Hepatocyte (in vitro differentiated cells): ENCODE results near the gene RFXAP. TPM values are rescaled to one million over a fixed set of nuclear protein-coding genes. Genes with fewer than 3 reads are reported as not detected.
A peak's percentile ranks its signal among the peaks of the same experiment; 100 is the strongest.

Source experiments
- DNase-seq: peaks from one replicate; pipeline ENCODE4 v3.0.0-alpha.2; 2016; ENCODE audit warnings: low spot score
- H2AFZ ChIP-seq: fragments of 200-600 bp; sonication (generic); 2 replicates; pipeline ENCODE4 v1.6.0; 2016; ENCODE audit warnings: antibody characterized with exemption, mild to moderate bottlenecking
- H3K27ac ChIP-seq: fragments of 200-600 bp; sonication (generic); 2 replicates; pipeline ENCODE4 v1.5.1; 2016; ENCODE audit warnings: mild to moderate bottlenecking
- H3K27me3 ChIP-seq: fragments of 200-600 bp; sonication (generic); 2 replicates; pipeline ENCODE4 v1.6.1; 2016
- H3K36me3 ChIP-seq: fragments of 200-600 bp; sonication (generic); replicated peaks from 2 replicates; pipeline ENCODE4 v1.5.1; 2016; ENCODE audit warnings: low read depth; ENCODE audit not compliant: insufficient read depth
- H3K4me1 ChIP-seq: fragments of 200-600 bp; sonication (generic); 2 replicates; pipeline ENCODE4 v1.5.1; 2016; ENCODE audit warnings: mild to moderate bottlenecking, moderate library complexity; ENCODE audit not compliant: insufficient read depth
- H3K4me2 ChIP-seq: fragments of 200-600 bp; sonication (generic); 2 replicates; pipeline ENCODE4 v1.6.0; 2016
- H3K4me3 ChIP-seq: fragments of 200-600 bp; sonication (generic); 2 replicates; pipeline ENCODE4 v1.5.1; 2016; ENCODE audit warnings: mild to moderate bottlenecking
- H3K79me2 ChIP-seq: fragments of 200-600 bp; sonication (generic); 2 replicates; pipeline ENCODE4 v1.6.0; 2017; ENCODE audit warnings: mild to moderate bottlenecking
- H3K9me2 ChIP-seq: fragments of 200-600 bp; sonication (generic); replicated peaks from 2 replicates; pipeline ENCODE4 v1.6.0; 2017; ENCODE audit warnings: mild to moderate bottlenecking; ENCODE audit not compliant: insufficient read depth
- H3K9me3 ChIP-seq: fragments of 200-600 bp; sonication (generic); 2 replicates; pipeline ENCODE4 v1.5.1; 2016; ENCODE audit warnings: low read depth, mild to moderate bottlenecking
- H4K20me1 ChIP-seq: fragments of 200-600 bp; sonication (generic); 2 replicates; pipeline ENCODE4 v1.6.0; 2016; ENCODE audit warnings: mild to moderate bottlenecking; ENCODE audit not compliant: insufficient read depth, poor library complexity, severe bottlenecking
- EZH2 ChIP-seq: fragments of 200-600 bp; sonication (generic); IDR thresholded peaks from 2 replicates; pipeline ENCODE4 v1.6.1; 2016; ENCODE audit warnings: antibody characterized with exemption, mild to moderate bottlenecking, borderline replicate concordance
- EZH2phosphoT487 ChIP-seq: fragments of 200-600 bp; sonication (generic); IDR thresholded peaks from one replicate; pipeline ENCODE4 v1.6.1; 2018; ENCODE audit warnings: antibody characterized with exemption, mild to moderate bottlenecking, low read depth, moderate library complexity; ENCODE audit not compliant: unreplicated experiment, severe bottlenecking
- WGBS: methylation state at CpG from one replicate; pipeline ENCODE4 v1.1.6; 2016; ENCODE audit warnings: low lambda C conversion rate; ENCODE audit errors: missing lambda C conversion rate; 5-methylcytosine and 5-hydroxymethylcytosine counted together
- polyA plus RNA-seq: library from polyadenylated mRNA; unstranded; fragments of >200 nt; fragmentation: Nextera tagmentation; extraction: Ambion mirVana; gene quantifications from 2 replicates; pipeline ENCODE4 v1.2.1, GENCODE V29; 2016
- total RNA-seq: library from RNA; depleted of rRNA; stranded (reverse); fragments of >200 nt; gene quantifications from 2 replicates; pipeline ENCODE4 v1.2.3, GENCODE V29; 2014
- TF ChIP-seq, protein P1 (sequence below): fragments of 200-600 bp; sonication (generic); IDR thresholded peaks from 2 replicates; pipeline ENCODE4 v1.5.1; 2016; ENCODE audit warnings: antibody characterized with exemption, mild to moderate bottlenecking; ENCODE audit not compliant: poor library complexity

The RFXAP gene
- total and polyA plus RNA-seq, 2 experiments from 2014 or later = 2.9 to 5.8 TPM

- H2AFZ ChIP-seq = no peak overlapping the region
- WGBS = 38% methylated on average over 3 of the region's 3 CpGs
Observed at GRCh38 chr13:36858290-36858689, 39.3 kb downstream of the RFXAP start.

DNA sequence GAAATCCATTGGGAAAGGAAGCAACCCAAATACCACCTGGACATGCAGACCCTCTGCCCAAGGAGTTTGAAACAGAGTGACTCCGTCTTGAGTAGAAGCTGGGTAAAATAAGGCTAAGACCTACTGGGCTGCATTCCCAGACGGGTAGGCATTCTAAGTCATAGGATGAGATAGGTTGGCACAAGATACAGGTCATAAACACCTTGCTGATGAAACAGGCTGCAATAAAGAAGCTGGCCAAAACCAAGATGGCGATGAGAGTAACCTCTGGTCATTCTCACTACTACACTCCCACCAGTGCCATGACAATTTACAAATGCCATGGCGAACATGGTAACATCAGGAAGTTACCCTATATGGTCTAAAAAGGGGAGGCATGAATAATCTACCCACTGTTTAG, 40.2 kb downstream of the RFXAP start:
- Histone ChIP-seq H3K4me2 (no peak overlapping the region), H3K79me2 (no peaks in the 10 kb centered on the region), H3K4me1 (no peaks in the 10 kb centered on the region), H4K20me1 (no peaks in the 10 kb centered on the region), H2AFZ (no peak overlapping the region), H3K9me3 (no peaks in the 10 kb centered on the region), H3K27me3 (no peaks in the 10 kb centered on the region), H3K36me3 (no peaks in the 10 kb centered on the region), H3K27ac (no peak overlapping the region), H3K4me3 (no peak overlapping the region), H3K9me2 (no peaks in the 10 kb centered on the region)
- no peak for TF ChIP-seq EZH2
- TF ChIP-seq, protein P1, sequence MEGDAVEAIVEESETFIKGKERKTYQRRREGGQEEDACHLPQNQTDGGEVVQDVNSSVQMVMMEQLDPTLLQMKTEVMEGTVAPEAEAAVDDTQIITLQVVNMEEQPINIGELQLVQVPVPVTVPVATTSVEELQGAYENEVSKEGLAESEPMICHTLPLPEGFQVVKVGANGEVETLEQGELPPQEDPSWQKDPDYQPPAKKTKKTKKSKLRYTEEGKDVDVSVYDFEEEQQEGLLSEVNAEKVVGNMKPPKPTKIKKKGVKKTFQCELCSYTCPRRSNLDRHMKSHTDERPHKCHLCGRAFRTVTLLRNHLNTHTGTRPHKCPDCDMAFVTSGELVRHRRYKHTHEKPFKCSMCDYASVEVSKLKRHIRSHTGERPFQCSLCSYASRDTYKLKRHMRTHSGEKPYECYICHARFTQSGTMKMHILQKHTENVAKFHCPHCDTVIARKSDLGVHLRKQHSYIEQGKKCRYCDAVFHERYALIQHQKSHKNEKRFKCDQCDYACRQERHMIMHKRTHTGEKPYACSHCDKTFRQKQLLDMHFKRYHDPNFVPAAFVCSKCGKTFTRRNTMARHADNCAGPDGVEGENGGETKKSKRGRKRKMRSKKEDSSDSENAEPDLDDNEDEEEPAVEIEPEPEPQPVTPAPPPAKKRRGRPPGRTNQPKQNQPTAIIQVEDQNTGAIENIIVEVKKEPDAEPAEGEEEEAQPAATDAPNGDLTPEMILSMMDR = no peak
- no peak for TF ChIP-seq EZH2phosphoT487
- WGBS = 93% methylated on average over 4 of the region's 4 CpGs
- no peak for DNase-seq

More at GRCh38 chr13:36858290-36858689, 39.3 kb downstream of the RFXAP start:
- peak; percentile 77 for DNase-seq
- Histone ChIP-seq H3K4me3 (no peak overlapping the region), H3K27ac (no peak overlapping the region), H3K4me1 (no peaks in the 10 kb centered on the region), H3K27me3 (no peaks in the 10 kb centered on the region), H3K4me2 (no peak overlapping the region), H3K9me3 (no peaks in the 10 kb centered on the region), H3K79me2 (no peaks in the 10 kb centered on the region), H3K9me2 (no peaks in the 10 kb centered on the region), H4K20me1 (no peaks in the 10 kb centered on the region), H3K36me3 (no peaks in the 10 kb centered on the region)
- TF ChIP-seq, protein P1 = peak; percentile 63
- TF ChIP-seq EZH2phosphoT487 (no peak), EZH2 (no peak)

- no peaks in the 10 kb centered on the region for H4K20me1 ChIP-seq
- H3K9me3 ChIP-seq = no peaks in the 10 kb centered on the region
- TF ChIP-seq EZH2phosphoT487 (no peak), EZH2 (no peak)
- TF ChIP-seq, protein P1 = no peak
- WGBS = 85% methylated on average over 6 of the region's 6 CpGs
- H2AFZ ChIP-seq = no peak overlapping the region
- no peak overlapping the region for H3K27ac ChIP-seq
- H3K4me2 ChIP-seq = no peak overlapping the region
- H3K4me3 ChIP-seq = no peak overlapping the region
- H3K36me3 ChIP-seq = no peaks in the 10 kb centered on the region
- DNase-seq = no peak
- no peaks in the 10 kb centered on the region for H3K27me3 ChIP-seq
- no peaks in the 10 kb centered on the region for H3K4me1 ChIP-seq
- H3K79me2 ChIP-seq = no peaks in the 10 kb centered on the region
- H3K9me2 ChIP-seq = no peaks in the 10 kb centered on the region
Observed at GRCh38 chr13:36862002-36862685, 43.1 kb downstream of the RFXAP start.
